HEK293 (cell line): ENCODE results near the gene CSMD2.

Experiments
- CTCF ChIA-PET: fragments of 350-600 bp; formaldehyde crosslinking; extraction: SDS; loops from one replicate; lab custom pipeline; 2021; ENCODE audit warnings: antibody characterized with exemption; lab: Yijun Ruan, JAX
- POLR2A ChIA-PET: fragments of 300-600 bp; formaldehyde crosslinking; extraction: SDS; loops from one replicate; lab custom pipeline; 2020; ENCODE audit warnings: antibody characterized with exemption, inconsistent platforms; lab: Yijun Ruan, JAX
- H3K27ac ChIP-seq: fragments of 200-500 bp; sonication (Bioruptor generic); 2 replicates; pipeline ENCODE4 v1.5.1; 2014; ENCODE audit warnings: low read depth, low read length, control low read depth, inconsistent platforms; ENCODE audit errors: extremely low read depth
- H3K36me3 ChIP-seq, 2 experiments: fragments of 200-500 bp in 1 of 2; sonication (Bioruptor generic) in 1 of 2; 1 replicate in 1 of 2; 2 replicates in 1 of 2; pipeline ENCODE4 v1.5.1; 2014 to 2017; ENCODE audit warnings: inconsistent platforms in 2 of 2, low read length in 2 of 2; ENCODE audit not compliant: control insufficient read depth in 2 of 2, insufficient read depth in 1 of 2
- H3K4me1 ChIP-seq: fragments of 200-500 bp; sonication (Bioruptor generic); 2 replicates; pipeline ENCODE4 v1.5.1; 2014; ENCODE audit warnings: mild to moderate bottlenecking, low read length, inconsistent platforms; ENCODE audit not compliant: control insufficient read depth, insufficient read depth
- H3K4me3 ChIP-seq: 2 replicates; pipeline ENCODE4 v1.5.1; 2011; ENCODE audit warnings: low read depth, mild to moderate bottlenecking, control low read depth, low read length, moderate library complexity
- H3K9me3 ChIP-seq: fragments of 200-500 bp; sonication (Bioruptor generic); 2 replicates; pipeline ENCODE4 v1.5.1; 2014; ENCODE audit warnings: low read depth, low read length, inconsistent platforms; ENCODE audit not compliant: control insufficient read depth, insufficient read depth
- CTCF ChIP-seq: fragments of 450-650 bp; formaldehyde crosslinking; IDR thresholded peaks from 2 replicates; pipeline ENCODE4 v1.5.1; 2016; ENCODE audit warnings: missing biosample characterization, missing genetic modification characterization
- KLF7 ChIP-seq: fragments of 450-650 bp; formaldehyde crosslinking; IDR thresholded peaks from 2 replicates; pipeline ENCODE4 v1.5.1; 2016; ENCODE audit warnings: missing biosample characterization, missing genetic modification characterization, borderline replicate concordance
- PRDM2 ChIP-seq: fragments of 450-650 bp; formaldehyde crosslinking; IDR thresholded peaks from 2 replicates; pipeline ENCODE4 v1.5.1; 2016; ENCODE audit warnings: missing biosample characterization, missing genetic modification characterization, borderline replicate concordance
- SP7 ChIP-seq: fragments of 450-650 bp; formaldehyde crosslinking; IDR thresholded peaks from 2 replicates; pipeline ENCODE4 v1.5.1; 2016; ENCODE audit warnings: missing biosample characterization, missing genetic modification characterization
- TRIM28 ChIP-seq: IDR thresholded peaks from 2 replicates; pipeline ENCODE4 v1.6.1; 2011; ENCODE audit warnings: low read length, control low read depth, borderline replicate concordance
- TSHZ1 ChIP-seq: fragments of 450-650 bp; formaldehyde crosslinking; IDR thresholded peaks from 2 replicates; pipeline ENCODE4 v1.5.1; 2016; ENCODE audit warnings: missing biosample characterization, missing genetic modification characterization, borderline replicate concordance
- ZBTB21 ChIP-seq: fragments of 450-650 bp; formaldehyde crosslinking; IDR thresholded peaks from 2 replicates; pipeline ENCODE4 v1.5.1; 2017; ENCODE audit warnings: missing biosample characterization, missing genetic modification characterization
- ZFP41 ChIP-seq: fragments of 450-650 bp; formaldehyde crosslinking; IDR thresholded peaks from 2 replicates; pipeline ENCODE4 v1.5.1; 2016; ENCODE audit warnings: missing biosample characterization, missing genetic modification characterization, borderline replicate concordance
- ZNF18 ChIP-seq: fragments of 450-650 bp; formaldehyde crosslinking; IDR thresholded peaks from 2 replicates; pipeline ENCODE4 v1.5.1; 2016; ENCODE audit warnings: missing biosample characterization, missing genetic modification characterization
- ZNF214 ChIP-seq: fragments of 450-650 bp; formaldehyde crosslinking; IDR thresholded peaks from 2 replicates; pipeline ENCODE4 v1.5.1; 2017; ENCODE audit warnings: missing biosample characterization, mild to moderate bottlenecking, missing genetic modification characterization, borderline replicate concordance
- ZNF239 ChIP-seq: fragments of 450-650 bp; formaldehyde crosslinking; IDR thresholded peaks from 2 replicates; pipeline ENCODE4 v1.5.1; 2016; ENCODE audit warnings: missing biosample characterization, missing genetic modification characterization
- ZNF266 ChIP-seq: fragments of 450-650 bp; formaldehyde crosslinking; IDR thresholded peaks from 2 replicates; pipeline ENCODE4 v1.5.1; 2016; ENCODE audit warnings: missing biosample characterization, missing genetic modification characterization, low read depth
- ZNF280D ChIP-seq: fragments of 450-650 bp; formaldehyde crosslinking; IDR thresholded peaks from 2 replicates; pipeline ENCODE4 v1.5.1; 2016; ENCODE audit warnings: missing biosample characterization, missing genetic modification characterization
- ZNF433 ChIP-seq: fragments of 450-650 bp; formaldehyde crosslinking; IDR thresholded peaks from 2 replicates; pipeline ENCODE4 v1.5.1; 2016; ENCODE audit warnings: missing biosample characterization, missing genetic modification characterization, low read depth
- ZNF473 ChIP-seq: fragments of 450-650 bp; formaldehyde crosslinking; IDR thresholded peaks from 2 replicates; pipeline ENCODE4 v1.5.1; 2017; ENCODE audit warnings: missing biosample characterization, missing genetic modification characterization
- ZNF548 ChIP-seq: fragments of 450-650 bp; formaldehyde crosslinking; IDR thresholded peaks from 2 replicates; pipeline ENCODE4 v1.5.1; 2016; ENCODE audit warnings: missing biosample characterization, missing genetic modification characterization
- ZNF558 ChIP-seq: fragments of 450-650 bp; formaldehyde crosslinking; IDR thresholded peaks from 2 replicates; pipeline ENCODE4 v1.5.1; 2016; ENCODE audit warnings: missing biosample characterization, missing genetic modification characterization
- ZNF629 ChIP-seq: fragments of 450-650 bp; formaldehyde crosslinking; IDR thresholded peaks from 2 replicates; pipeline ENCODE4 v1.5.1; 2017; ENCODE audit warnings: missing biosample characterization, missing genetic modification characterization
- ZNF660 ChIP-seq: fragments of 450-650 bp; IDR thresholded peaks from 2 replicates; pipeline ENCODE4 v1.5.1; 2018; ENCODE audit warnings: missing biosample characterization, mild to moderate bottlenecking, missing genetic modification characterization
- ZNF677 ChIP-seq: fragments of 450-650 bp; IDR thresholded peaks from 2 replicates; pipeline ENCODE4 v1.5.0; 2018; ENCODE audit warnings: missing biosample characterization, mild to moderate bottlenecking, missing genetic modification characterization, moderate library complexity
- ZNF830 ChIP-seq: fragments of 450-650 bp; IDR thresholded peaks from 2 replicates; pipeline ENCODE4 v1.5.0; 2018; ENCODE audit warnings: missing biosample characterization, missing genetic modification characterization, low read depth, mild to moderate bottlenecking, moderate library complexity

The CSMD2 gene

GRCh38 chr1:33957854-33958253, 207.2 kb downstream of the CSMD2 start (continued):
- no peak for TF ChIP-seq TSHZ1 (tag by site-specific recombination)
- TF ChIP-seq ZNF677 (tag by site-specific recombination): no peak
- no peak for TF ChIP-seq ZNF280D (tag by site-specific recombination)
- TF ChIP-seq ZNF548 (tag by site-specific recombination): no peak
- no peak for TF ChIP-seq KLF7 (tag by site-specific recombination)
- TF ChIP-seq ZNF266 (tag by site-specific recombination): no peak

- ChIA-PET CTCF (no interaction called here), POLR2A (no interaction called here)
- H3K36me3 ChIP-seq: no peaks in the 10 kb centered on the region
- H3K4me3 ChIP-seq: no peak overlapping the region
- H3K9me3 ChIP-seq: no peaks in the 10 kb centered on the region
- no peak overlapping the region for H3K27ac ChIP-seq
- H3K4me1 ChIP-seq: no peaks in the 10 kb centered on the region
- TF ChIP-seq ZNF433 (tag by site-specific recombination): no peak
- no peak for TF ChIP-seq ZNF629 (tag by site-specific recombination)
- TF ChIP-seq CTCF (tag by site-specific recombination): no peak
- no peak for TF ChIP-seq PRDM2 (tag by site-specific recombination)
- no peak for TF ChIP-seq ZNF239 (tag by site-specific recombination)
- no peak for TF ChIP-seq ZFP41 (tag by site-specific recombination)
- TF ChIP-seq ZNF548 (tag by site-specific recombination): no peak
- TF ChIP-seq TRIM28: no peak
- no peak for TF ChIP-seq ZNF660 (tag by site-specific recombination)
- TF ChIP-seq ZNF214 (tag by site-specific recombination): no peak
- no peak for TF ChIP-seq ZBTB21 (tag by site-specific recombination)
- TF ChIP-seq ZNF830 (tag by site-specific recombination): no peak
- no peak for TF ChIP-seq ZNF473 (tag by site-specific recombination)
- TF ChIP-seq ZNF18 (tag by site-specific recombination): no peak
- no peak for TF ChIP-seq ZNF558 (tag by site-specific recombination)
- no peak for TF ChIP-seq SP7 (tag by site-specific recombination)
Measured at GRCh38 chr1:33955096-33955495, 209.9 kb downstream of the CSMD2 start.
